ENCODE results near the gene VIPAS39.

Gene VIPAS39

GRCh38 chr14:77457522-77458248 lies at the start of gene VIPAS39, which contains the start of gene AHSA1:
Gene VIPAS39, minus strand, starts transcription at chr14:77457601. Its CDS starts 3,499 bp downstream, at chr14:77454102.
Gene AHSA1, plus strand, starts transcription at chr14:77458093. Its CDS starts 97 bp downstream, at chr14:77458190.
- DNase-seq (ENCODE audit: low spot score) = peak; percentile 100

- no peak for DNase-seq (ENCODE audit: low spot score)
These were observed 47.6 kb upstream of the VIPAS39 start for GRCh38 chr14:77505031-77505430.

GRCh38 chr14:77503138-77503537 lies 45.7 kb upstream of the VIPAS39 start:
- DNase-seq (ENCODE audit: low spot score) = no peak

GRCh38 chr14:77502109-77502782 lies 44.8 kb upstream of the VIPAS39 start:
- no peak for DNase-seq (ENCODE audit: low spot score)

- no peak for DNase-seq (ENCODE audit: low spot score)
These were observed 41.7 kb upstream of the VIPAS39 start for GRCh38 chr14:77498984-77499527.

GRCh38 chr14:77498120-77498979 lies 40.9 kb upstream of the VIPAS39 start, which contains the start of gene ISM2:
Gene ISM2, minus strand, starts transcription at chr14:77498816. Its CDS starts 23 bp downstream, at chr14:77498793.
- no peak for DNase-seq (ENCODE audit: low spot score)

- no peak for DNase-seq (ENCODE audit: low spot score)
These were observed 37.9 kb upstream of the VIPAS39 start for GRCh38 chr14:77495334-77495733.

GRCh38 chr14:77491056-77491455 lies 33.7 kb upstream of the VIPAS39 start:
- no peak for DNase-seq (ENCODE audit: low spot score)

GRCh38 chr14:77490347-77490986 lies 33.1 kb upstream of the VIPAS39 start:
- no peak for DNase-seq (ENCODE audit: low spot score)

GRCh38 chr14:77489041-77489440 lies 31.6 kb upstream of the VIPAS39 start:
- no peak for DNase-seq (ENCODE audit: low spot score)

GRCh38 chr14:77488558-77488957 lies 31.2 kb upstream of the VIPAS39 start:
- DNase-seq (ENCODE audit: low spot score) = no peak

GRCh38 chr14:77485901-77486678 lies 28.7 kb upstream of the VIPAS39 start:
- no peak for DNase-seq (ENCODE audit: low spot score)

GRCh38 chr14:77485256-77485655 lies 27.9 kb upstream of the VIPAS39 start:
- DNase-seq (ENCODE audit: low spot score) = no peak

- DNase-seq (ENCODE audit: low spot score) = no peak
These were observed 25.0 kb upstream of the VIPAS39 start for GRCh38 chr14:77482422-77482821.

- no peak for DNase-seq (ENCODE audit: low spot score)
These were observed 21.4 kb upstream of the VIPAS39 start for GRCh38 chr14:77478796-77479195.

- no peak for DNase-seq (ENCODE audit: low spot score)
These were observed 20.6 kb upstream of the VIPAS39 start for GRCh38 chr14:77478029-77478428.

- DNase-seq (ENCODE audit: low spot score) = no peak
These were observed 18.2 kb upstream of the VIPAS39 start for GRCh38 chr14:77475432-77476115.

- no peak for DNase-seq (ENCODE audit: low spot score)
These were observed 17.2 kb upstream of the VIPAS39 start for GRCh38 chr14:77474479-77475177.

- DNase-seq (ENCODE audit: low spot score) = no peak
These were observed 16.5 kb upstream of the VIPAS39 start for GRCh38 chr14:77473921-77474320.

All from pons (tissue), 1 donor.